Measurements from ENCODE around the gene GIMAP1. TPM values are rescaled to one million over a fixed set of nuclear protein-coding genes. Genes with fewer than 3 reads are reported as not detected.
"Not testable (repeated sequence)": the region's sequence is repeated elsewhere in the genome, so short reads cannot be mapped to it uniquely, and the experiment has no call there.

The GIMAP1 gene
- not detected in 2 replicates for total RNA-seq
- long read RNA-seq = 0 reads

- no peaks in the 10 kb centered on the region for H3K4me1 Mint-ChIP-seq
- H3K4me3 Mint-ChIP-seq = no peak within 1 kb of the TSS
- no peak within 1 kb of the TSS for H3K27ac Mint-ChIP-seq (ENCODE audit: unreplicated experiment)
- peaks cover 6% of the 10 kb centered on the region for H3K9me3 Mint-ChIP-seq
- peaks cover 16% of the 10 kb centered on the region for H3K27me3 Mint-ChIP-seq (ENCODE audit: low read depth)
- DNase-seq (ENCODE audit: low read depth, low spot score) = no peak
- TF ChIP-seq CTCF (conservative IDR thresholded peaks at IDR 0.05) = no peak
- no peaks in the 10 kb centered on the region for H3K36me3 Mint-ChIP-seq (ENCODE audit: low read depth)
Measured at GRCh38 chr7:150716368-150716767, at the start of gene GIMAP1. GIMAP1 (plus strand) TSS chr7:150716613; CDS start chr7:150719048, 2,435 bp downstream.

DNA sequence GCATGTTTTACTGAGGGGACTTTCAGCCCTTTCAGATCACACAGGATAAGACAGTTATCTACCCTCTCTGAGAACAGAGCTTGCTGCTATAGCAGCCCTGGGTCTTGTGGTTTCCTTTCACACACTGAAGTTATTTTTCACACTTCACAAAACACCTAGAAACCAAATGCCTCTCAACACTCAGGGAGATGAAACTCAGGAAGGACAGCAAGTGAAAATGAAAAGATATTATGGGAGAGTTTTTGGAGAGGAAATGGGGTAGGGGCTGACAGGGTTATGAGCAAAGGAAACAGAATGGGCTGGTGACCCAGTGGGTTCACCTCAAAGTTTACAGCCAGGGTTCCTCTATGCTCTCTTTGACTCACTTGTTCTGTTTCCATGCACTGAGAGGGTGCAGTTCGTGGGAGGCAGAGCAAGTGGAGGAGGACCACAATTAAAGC lies 47.9 kb upstream of the GIMAP1 start:
- Mint-ChIP-seq H3K4me3 (no peak overlapping the region), H3K9me3 (peaks cover 7% of the 10 kb centered on the region), H3K27ac (ENCODE audit: unreplicated experiment) (no peak overlapping the region), H3K27me3 (ENCODE audit: low read depth) (peaks cover 29% of the 10 kb centered on the region), H3K4me1 (no peaks in the 10 kb centered on the region), H3K36me3 (ENCODE audit: low read depth) (no peaks in the 10 kb centered on the region)
- no peak for DNase-seq (ENCODE audit: low read depth, low spot score)
- no peak for TF ChIP-seq CTCF (conservative IDR thresholded peaks at IDR 0.05)

- peaks cover 29% of the 10 kb centered on the region for H3K27me3 Mint-ChIP-seq (ENCODE audit: low read depth)
- no peak for DNase-seq (ENCODE audit: low read depth, low spot score)
- H3K4me3 Mint-ChIP-seq = no peak overlapping the region
- no peak overlapping the region for H3K27ac Mint-ChIP-seq (ENCODE audit: unreplicated experiment)
- no peaks in the 10 kb centered on the region for H3K36me3 Mint-ChIP-seq (ENCODE audit: low read depth)
- H3K4me1 Mint-ChIP-seq = no peaks in the 10 kb centered on the region
- H3K9me3 Mint-ChIP-seq = peaks cover 7% of the 10 kb centered on the region
- TF ChIP-seq CTCF (conservative IDR thresholded peaks at IDR 0.05) = no peak
Measured at GRCh38 chr7:150668977-150669376, 47.4 kb upstream of the GIMAP1 start.

GRCh38 chr7:150671798-150672585 lies 44.4 kb upstream of the GIMAP1 start:
- H3K4me1 Mint-ChIP-seq; DNase-seq (ENCODE audit: low read depth, low spot score); H3K27ac Mint-ChIP-seq (ENCODE audit: unreplicated experiment); H3K4me3 Mint-ChIP-seq; H3K9me3 Mint-ChIP-seq; H3K36me3 Mint-ChIP-seq (ENCODE audit: low read depth): not testable (repeated sequence)
- H3K27me3 Mint-ChIP-seq (ENCODE audit: low read depth) = peaks cover 37% of the 10 kb centered on the region

DNA sequence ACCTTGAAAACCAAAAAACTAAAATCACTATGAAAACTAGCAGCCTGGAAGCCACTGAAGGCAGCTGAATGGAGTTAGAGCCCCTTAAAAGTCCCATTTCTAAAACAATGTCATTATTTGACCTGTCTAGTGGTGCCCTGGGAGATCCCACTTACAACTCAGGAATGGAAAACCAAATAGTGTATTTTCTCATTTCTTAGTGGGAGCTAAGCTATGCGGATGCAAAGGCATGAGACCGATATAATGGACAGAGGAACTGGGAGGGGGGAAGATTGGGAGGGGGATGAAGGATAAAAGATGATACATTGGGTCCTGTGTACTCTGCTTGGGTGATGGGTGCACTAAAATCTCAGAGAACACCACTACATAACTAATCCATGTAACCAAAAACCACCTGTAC lies 40.7 kb upstream of the GIMAP1 start:
- Mint-ChIP-seq H3K4me3 (no peak overlapping the region), H3K4me1 (no peaks in the 10 kb centered on the region), H3K9me3 (peaks cover 3% of the 10 kb centered on the region), H3K36me3 (ENCODE audit: low read depth) (no peaks in the 10 kb centered on the region), H3K27ac (ENCODE audit: unreplicated experiment) (no peak overlapping the region), H3K27me3 (ENCODE audit: low read depth) (peaks cover 41% of the 10 kb centered on the region)
- TF ChIP-seq CTCF (conservative IDR thresholded peaks at IDR 0.05) = no peak
- no peak for DNase-seq (ENCODE audit: low read depth, low spot score)

DNA sequence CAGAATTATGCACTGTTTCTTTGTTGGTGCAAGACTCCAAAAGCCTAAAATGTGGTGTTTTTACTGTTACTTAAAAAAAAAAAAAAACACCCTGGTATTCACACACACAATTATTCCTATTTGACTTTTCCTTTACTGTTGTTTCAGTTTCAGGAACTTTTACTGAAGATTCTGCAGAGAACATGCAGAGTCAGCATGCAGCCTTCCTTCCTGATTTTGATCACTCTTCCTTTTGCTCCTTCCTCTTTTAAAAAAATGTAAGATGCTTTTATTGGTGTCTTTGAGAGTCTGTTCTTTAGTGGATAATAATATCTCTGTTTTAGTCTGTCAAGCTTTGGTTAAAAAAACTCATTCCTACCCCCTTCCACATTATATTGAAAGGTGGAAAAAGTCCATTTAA lies 40.1 kb upstream of the GIMAP1 start:
- H3K27me3 Mint-ChIP-seq (ENCODE audit: low read depth) = peaks cover 41% of the 10 kb centered on the region
- H3K9me3 Mint-ChIP-seq; DNase-seq (ENCODE audit: low read depth, low spot score); H3K4me1 Mint-ChIP-seq; H3K27ac Mint-ChIP-seq (ENCODE audit: unreplicated experiment); H3K36me3 Mint-ChIP-seq (ENCODE audit: low read depth); H3K4me3 Mint-ChIP-seq: not testable (repeated sequence)

GRCh38 chr7:150676854-150677253 lies 39.6 kb upstream of the GIMAP1 start:
- H3K4me1 Mint-ChIP-seq; H3K4me3 Mint-ChIP-seq; H3K27ac Mint-ChIP-seq (ENCODE audit: unreplicated experiment); DNase-seq (ENCODE audit: low read depth, low spot score); H3K9me3 Mint-ChIP-seq; H3K36me3 Mint-ChIP-seq (ENCODE audit: low read depth): not testable (repeated sequence)
- peaks cover 39% of the 10 kb centered on the region for H3K27me3 Mint-ChIP-seq (ENCODE audit: low read depth)

- H3K27me3 Mint-ChIP-seq (ENCODE audit: low read depth) = peaks cover 49% of the 10 kb centered on the region
- not testable (repeated sequence) for H3K36me3 Mint-ChIP-seq (ENCODE audit: low read depth); H3K4me3 Mint-ChIP-seq; H3K4me1 Mint-ChIP-seq; H3K27ac Mint-ChIP-seq (ENCODE audit: unreplicated experiment); DNase-seq (ENCODE audit: low read depth, low spot score); H3K9me3 Mint-ChIP-seq
Measured at GRCh38 chr7:150678601-150679000, 37.8 kb upstream of the GIMAP1 start.

DNA sequence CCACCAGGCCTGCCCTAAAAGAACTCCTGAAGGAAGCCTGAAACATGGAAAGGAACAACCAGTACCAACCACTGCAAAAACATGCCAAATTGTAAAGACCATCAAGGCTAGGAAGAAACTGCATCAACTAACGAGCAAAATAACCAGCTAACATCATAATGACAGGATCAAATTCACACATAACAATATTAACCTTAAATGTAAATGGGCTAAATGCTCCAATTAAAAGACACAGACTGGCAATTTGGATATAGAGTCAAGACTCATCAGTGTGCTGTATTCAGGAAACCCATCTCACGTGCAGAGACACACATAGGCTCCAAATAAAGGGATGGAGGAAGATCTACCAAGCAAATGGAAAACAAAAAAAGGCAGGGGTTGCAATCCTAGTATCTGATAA lies 36.0 kb upstream of the GIMAP1 start:
- not testable (repeated sequence) for H3K27ac Mint-ChIP-seq (ENCODE audit: unreplicated experiment); H3K4me3 Mint-ChIP-seq; H3K36me3 Mint-ChIP-seq (ENCODE audit: low read depth); DNase-seq (ENCODE audit: low read depth, low spot score); H3K9me3 Mint-ChIP-seq; H3K4me1 Mint-ChIP-seq
- peaks cover 56% of the 10 kb centered on the region for H3K27me3 Mint-ChIP-seq (ENCODE audit: low read depth)
